ENCODE data around the gene EOMES.

GRCh38 chr3:27713078-27713423 lies 9.1 kb downstream of the EOMES start:
- TF ChIP-seq, protein P1, sequence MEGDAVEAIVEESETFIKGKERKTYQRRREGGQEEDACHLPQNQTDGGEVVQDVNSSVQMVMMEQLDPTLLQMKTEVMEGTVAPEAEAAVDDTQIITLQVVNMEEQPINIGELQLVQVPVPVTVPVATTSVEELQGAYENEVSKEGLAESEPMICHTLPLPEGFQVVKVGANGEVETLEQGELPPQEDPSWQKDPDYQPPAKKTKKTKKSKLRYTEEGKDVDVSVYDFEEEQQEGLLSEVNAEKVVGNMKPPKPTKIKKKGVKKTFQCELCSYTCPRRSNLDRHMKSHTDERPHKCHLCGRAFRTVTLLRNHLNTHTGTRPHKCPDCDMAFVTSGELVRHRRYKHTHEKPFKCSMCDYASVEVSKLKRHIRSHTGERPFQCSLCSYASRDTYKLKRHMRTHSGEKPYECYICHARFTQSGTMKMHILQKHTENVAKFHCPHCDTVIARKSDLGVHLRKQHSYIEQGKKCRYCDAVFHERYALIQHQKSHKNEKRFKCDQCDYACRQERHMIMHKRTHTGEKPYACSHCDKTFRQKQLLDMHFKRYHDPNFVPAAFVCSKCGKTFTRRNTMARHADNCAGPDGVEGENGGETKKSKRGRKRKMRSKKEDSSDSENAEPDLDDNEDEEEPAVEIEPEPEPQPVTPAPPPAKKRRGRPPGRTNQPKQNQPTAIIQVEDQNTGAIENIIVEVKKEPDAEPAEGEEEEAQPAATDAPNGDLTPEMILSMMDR (IDR thresholded peaks at IDR 0.05; ENCODE audit: low read depth, low read length, poor library complexity, severe bottlenecking), result no peak
- TF ChIP-seq EZH2phosphoT487 (IDR thresholded peaks at IDR 0.05; ENCODE audit: borderline replicate concordance, low read length), result no peak

All from DOHH2 (cell line).